LNCAP (cell line): ENCODE measurements around the gene TLR8.

Experiments used
- TF ChIP-seq, protein P1 (sequence below): fragments of 450-650 bp; IDR thresholded peaks from 2 replicates; pipeline ENCODE4 v1.5.1; 2017; ENCODE audit warnings: mild to moderate bottlenecking

TLR8 gene

DNA sequence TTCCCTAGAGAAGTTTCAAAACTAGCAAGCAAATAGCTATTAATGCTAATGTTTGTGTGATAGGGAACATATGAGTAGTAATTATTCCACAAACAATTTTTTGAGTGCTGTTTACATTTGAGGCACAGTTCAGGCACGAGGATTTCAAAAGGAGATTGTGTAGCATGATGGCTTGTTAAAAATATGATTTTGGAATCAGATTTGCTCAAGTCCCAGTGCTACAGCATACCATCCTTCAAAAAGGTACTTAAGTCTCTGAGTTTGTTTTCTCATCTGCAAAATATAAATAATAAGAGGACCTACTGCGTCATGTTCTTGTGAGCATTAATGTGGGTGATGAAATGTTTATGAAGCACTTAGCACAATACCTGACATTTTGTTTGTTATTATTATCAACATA is 11.3 kb downstream of the TLR8 start:
- TF ChIP-seq, protein P1, sequence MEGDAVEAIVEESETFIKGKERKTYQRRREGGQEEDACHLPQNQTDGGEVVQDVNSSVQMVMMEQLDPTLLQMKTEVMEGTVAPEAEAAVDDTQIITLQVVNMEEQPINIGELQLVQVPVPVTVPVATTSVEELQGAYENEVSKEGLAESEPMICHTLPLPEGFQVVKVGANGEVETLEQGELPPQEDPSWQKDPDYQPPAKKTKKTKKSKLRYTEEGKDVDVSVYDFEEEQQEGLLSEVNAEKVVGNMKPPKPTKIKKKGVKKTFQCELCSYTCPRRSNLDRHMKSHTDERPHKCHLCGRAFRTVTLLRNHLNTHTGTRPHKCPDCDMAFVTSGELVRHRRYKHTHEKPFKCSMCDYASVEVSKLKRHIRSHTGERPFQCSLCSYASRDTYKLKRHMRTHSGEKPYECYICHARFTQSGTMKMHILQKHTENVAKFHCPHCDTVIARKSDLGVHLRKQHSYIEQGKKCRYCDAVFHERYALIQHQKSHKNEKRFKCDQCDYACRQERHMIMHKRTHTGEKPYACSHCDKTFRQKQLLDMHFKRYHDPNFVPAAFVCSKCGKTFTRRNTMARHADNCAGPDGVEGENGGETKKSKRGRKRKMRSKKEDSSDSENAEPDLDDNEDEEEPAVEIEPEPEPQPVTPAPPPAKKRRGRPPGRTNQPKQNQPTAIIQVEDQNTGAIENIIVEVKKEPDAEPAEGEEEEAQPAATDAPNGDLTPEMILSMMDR: no peak

GRCh38 chrX:12919051-12919450 is 12.6 kb downstream of the TLR8 start:
- TF ChIP-seq, protein P1: no peak

DNA sequence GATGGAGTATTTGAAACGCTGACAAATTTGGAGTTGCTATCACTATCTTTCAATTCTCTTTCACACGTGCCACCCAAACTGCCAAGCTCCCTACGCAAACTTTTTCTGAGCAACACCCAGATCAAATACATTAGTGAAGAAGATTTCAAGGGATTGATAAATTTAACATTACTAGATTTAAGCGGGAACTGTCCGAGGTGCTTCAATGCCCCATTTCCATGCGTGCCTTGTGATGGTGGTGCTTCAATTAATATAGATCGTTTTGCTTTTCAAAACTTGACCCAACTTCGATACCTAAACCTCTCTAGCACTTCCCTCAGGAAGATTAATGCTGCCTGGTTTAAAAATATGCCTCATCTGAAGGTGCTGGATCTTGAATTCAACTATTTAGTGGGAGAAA is 13.2 kb downstream of the TLR8 start:
- TF ChIP-seq, protein P1: no peak

DNA sequence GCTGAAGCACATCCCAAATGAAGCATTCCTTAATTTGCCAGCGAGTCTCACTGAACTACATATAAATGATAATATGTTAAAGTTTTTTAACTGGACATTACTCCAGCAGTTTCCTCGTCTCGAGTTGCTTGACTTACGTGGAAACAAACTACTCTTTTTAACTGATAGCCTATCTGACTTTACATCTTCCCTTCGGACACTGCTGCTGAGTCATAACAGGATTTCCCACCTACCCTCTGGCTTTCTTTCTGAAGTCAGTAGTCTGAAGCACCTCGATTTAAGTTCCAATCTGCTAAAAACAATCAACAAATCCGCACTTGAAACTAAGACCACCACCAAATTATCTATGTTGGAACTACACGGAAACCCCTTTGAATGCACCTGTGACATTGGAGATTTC is 14.6 kb downstream of the TLR8 start:
- TF ChIP-seq, protein P1: no peak

GRCh38 chrX:12921886-12922598 is 15.6 kb downstream of the TLR8 start:
- TF ChIP-seq, protein P1: no peak

GRCh38 chrX:12922599-12922919 is 16.1 kb downstream of the TLR8 start:
- TF ChIP-seq, protein P1: no peak

DNA sequence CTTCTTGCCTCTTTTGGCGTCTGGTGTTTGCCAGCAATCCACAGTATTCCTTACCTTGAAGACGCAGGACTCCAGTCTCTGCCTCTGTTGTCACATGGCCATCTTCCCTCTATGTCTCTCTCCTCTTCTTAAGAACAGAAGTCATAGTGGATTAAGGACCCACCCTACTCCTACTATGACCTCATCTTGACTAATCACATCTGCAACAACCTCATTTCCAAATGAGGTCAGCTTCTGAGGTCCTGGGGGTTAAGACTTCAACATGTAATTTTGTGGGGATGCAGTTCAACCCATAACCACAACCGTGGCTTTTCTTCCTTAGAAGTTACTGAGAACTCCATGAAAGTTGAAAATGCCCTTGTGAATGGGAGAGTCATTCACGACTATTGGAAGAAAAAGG is 23.3 kb downstream of the TLR8 start:
- TF ChIP-seq, protein P1: no peak

DNA sequence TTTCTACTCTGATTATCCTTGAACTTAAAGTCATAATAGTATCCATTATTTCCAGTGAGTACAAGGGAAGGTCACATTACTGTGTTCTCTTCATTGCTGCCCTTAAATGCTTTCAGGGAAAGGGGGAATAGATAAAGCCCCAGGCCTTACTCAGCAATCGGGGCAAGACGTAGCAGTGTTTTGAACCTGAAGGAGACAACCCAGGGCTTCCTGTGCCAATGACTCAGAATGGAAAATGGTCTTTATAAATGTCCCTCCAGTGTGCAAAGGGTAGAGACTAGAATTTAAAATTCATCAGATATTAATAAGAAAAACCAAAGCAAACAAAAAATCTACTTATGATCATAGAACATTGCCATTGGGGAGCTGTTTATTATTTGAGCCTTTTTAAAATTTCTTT is 23.7 kb downstream of the TLR8 start:
- TF ChIP-seq, protein P1: no peak
